Measurements from ENCODE around the gene AKT3.

AKT3 gene

DNA sequence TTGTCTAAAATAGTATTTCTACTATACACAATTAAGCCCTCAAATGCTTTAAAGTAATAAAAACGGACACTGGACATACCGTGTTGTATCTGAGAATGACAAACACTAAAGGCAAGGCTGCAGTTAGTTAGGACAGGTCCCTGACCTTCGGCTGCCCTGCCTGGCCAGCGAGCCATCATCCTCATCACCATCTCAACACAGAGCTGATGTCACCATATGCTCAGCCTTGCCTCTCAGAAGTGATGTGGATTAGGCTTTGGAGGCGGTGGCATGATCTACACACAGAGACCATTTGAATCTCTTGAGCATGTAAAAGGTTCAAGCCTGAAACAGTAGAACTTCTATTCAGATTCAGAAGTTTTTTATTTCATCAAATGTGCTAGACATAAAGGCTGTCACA, 349.5 kb downstream of the AKT3 start:
- DNase-seq = no peak

- no peak for DNase-seq
Measured at GRCh38 chr1:243499711-243500110, 350.3 kb downstream of the AKT3 start.

DNA sequence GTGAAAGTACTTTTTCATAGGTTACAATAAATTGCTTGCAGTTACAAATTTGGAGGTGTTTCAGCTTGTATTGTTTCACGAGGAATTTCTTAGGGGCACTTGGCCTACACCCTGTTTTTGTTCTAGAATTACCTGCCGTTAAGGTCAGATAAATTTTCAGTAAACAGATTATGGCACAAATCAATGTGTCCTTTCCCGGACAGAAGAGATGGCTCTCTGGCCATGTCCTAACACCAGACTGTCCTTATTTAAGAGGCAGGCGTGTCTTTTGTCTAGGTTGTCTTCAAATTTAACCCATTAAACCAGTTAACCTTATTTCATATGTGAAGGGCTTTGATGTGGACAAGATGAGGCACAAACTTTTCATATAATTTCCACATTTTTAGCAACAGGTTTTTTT, 350.8 kb downstream of the AKT3 start:
- no peak for DNase-seq

DNA sequence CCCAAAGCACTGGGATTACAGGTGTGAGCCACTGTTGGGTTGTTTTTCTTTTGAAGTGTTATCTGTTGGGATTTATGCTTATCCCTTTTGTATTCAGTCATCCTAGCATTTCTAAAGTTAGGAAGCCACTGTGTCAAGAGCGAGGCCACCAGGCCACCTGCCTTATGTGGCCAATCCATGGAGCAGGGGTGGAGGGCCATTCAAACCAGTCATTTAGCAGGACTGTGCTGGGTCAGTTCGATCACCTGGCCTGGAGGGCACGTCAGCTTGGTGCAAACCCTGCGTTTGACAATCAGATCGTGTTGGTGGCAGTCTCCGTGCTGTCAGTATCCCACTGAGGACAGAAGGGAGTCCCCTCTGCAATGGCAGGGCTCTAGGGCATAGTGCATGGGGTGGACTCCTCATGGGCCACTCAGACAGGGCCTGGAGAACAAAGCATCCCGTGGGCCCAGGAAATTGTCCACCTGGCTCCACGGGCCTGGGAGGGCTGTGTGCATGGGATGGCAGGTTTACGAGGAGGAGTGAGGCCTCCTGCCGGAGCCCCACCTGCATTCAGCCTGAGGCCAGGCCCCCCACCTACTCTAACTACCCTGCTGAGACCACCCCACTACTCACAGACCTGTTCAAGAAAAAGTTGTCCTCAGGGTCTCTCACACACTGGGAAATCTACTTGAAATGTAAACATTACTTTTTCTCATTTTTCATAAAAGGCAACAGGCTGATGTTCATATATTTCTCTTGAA, 351.9 kb downstream of the AKT3 start:
- no peak for DNase-seq

DNA sequence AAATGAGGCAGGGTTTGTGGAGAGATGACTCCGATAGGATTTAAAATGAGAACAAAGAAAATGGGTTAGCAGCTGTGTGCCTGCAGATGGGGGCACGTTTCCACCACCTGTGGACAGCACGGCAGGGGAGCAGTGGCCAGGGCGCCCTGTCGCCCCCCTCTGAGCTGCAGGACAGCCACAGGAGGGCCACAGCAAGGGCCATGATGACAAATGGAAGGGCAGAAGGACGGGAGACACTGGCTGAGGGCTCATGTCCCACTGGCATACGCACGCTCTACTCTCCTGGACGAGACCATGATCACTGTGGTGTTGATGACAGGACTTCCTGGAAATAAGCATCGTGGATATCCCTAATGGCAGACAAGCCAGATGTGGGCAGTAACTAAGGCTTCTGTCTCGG, 353.2 kb downstream of the AKT3 start:
- DNase-seq = no peak

- DNase-seq = no peak
Measured at GRCh38 chr1:243496187-243496646, 353.8 kb downstream of the AKT3 start.

DNA sequence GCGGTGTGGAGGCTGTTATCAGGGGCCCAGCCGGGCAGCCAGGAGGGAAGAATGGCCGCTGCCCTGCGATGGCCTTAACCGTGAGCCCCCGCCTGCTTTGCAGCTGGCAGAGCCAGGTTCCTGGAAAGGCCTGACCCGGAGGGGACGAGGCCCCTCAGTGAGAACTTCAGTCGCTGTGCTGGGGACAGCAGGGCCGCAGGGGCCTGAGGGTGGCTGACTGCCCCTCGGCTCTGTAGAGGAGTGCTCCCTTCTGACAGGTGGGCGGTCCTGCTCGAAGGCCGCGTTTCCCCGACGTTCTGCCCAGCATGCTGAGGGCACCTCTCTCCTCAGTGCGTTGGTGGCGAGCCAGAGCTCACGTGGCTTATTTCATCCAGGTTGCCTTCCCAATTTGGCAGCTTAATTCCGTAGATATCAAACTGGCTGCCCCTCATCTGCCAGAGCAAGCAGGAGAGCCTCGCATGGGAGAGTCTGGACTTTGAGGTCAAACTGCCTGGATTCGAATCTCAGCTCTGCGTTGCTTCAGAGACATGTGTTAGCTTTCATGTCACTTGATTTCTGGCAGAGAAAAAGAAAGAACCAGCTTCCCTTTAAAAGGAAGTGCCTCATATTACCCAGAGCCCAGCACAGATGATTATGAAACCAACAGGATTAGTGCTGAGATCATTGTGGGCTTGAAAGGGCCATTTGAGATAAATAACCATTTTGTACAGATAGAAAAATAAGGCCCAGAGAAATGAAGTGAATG, 354.4 kb downstream of the AKT3 start:
- no peak for DNase-seq

DNA sequence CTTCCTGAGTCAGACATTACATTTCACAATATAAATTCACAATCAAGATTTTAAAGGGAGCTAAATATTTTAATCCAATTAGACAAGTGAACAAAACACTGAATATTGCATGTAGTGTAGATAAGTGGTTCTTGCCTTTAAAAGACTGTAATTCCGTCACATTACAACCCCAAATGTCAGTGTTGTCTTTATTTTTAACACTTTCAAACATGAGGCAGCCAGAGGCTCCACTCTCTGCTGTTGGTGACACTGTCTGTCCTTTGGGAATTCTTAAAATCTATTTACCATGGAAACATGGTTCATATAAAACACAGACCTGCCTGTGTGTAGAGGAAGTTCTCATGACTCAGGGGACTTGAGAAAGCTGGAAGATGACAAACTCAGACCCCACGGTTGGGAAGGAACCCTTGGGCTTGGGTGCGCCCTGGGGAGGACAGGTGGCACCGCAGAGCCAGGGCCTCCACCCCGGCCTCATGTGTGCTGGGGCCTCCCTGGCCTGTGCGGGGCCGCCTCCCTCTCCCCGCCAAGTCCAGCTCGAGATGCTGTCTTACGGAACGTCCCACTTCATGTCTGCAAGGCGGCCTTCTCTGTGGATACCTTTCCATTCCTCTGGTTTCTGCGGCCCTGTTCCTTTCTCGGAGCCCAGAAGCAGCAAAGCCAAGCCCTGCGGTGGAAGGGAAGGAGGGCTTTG, 355.2 kb downstream of the AKT3 start:
- DNase-seq = no peak

DNA sequence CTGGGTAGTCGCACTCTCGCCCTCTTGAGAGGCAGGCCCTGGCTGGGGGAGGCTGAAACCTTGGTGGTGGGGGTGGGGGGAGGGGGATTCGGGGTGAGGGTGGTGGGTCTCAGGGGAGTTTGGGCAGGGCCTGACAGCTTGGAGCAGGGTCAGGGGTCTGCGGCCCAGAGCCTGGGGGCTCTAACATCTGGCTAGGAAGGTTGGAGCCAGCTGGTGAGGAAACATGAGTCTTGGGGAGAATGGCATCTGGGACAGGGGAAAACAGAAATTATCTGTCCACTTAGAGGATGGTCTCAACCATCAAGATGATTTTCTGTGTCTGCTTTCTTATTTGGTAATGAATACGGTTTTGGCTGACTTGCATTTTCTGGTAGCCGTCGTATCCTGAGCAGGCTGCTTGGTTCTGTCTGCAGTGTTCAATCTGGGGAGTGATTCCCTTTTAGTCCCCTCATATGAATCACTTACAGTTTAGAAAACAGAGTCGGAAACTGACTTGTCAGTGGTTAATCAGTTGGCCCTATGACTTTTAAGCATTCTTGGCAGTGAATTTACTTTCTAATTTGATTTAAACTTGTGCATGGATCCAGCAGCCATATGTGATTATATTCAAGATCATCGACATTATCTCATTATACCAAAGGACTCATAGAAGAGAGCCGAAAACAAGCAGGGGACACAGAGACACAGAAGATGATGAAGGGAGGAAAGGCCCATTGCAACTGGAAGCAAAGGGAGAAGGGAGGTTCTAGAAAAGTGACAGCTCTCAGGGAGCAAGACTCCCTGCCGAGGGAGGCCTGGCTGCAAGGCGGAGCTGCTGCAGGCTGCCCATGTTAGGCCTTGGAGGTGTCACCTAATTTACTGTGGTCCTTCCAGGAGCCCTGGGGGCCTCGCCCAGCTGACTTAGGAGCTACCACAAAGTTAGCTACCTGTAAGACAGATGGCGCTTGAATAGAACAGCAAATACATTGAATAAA, 356.6 kb downstream of the AKT3 start:
- no peak for DNase-seq

DNA sequence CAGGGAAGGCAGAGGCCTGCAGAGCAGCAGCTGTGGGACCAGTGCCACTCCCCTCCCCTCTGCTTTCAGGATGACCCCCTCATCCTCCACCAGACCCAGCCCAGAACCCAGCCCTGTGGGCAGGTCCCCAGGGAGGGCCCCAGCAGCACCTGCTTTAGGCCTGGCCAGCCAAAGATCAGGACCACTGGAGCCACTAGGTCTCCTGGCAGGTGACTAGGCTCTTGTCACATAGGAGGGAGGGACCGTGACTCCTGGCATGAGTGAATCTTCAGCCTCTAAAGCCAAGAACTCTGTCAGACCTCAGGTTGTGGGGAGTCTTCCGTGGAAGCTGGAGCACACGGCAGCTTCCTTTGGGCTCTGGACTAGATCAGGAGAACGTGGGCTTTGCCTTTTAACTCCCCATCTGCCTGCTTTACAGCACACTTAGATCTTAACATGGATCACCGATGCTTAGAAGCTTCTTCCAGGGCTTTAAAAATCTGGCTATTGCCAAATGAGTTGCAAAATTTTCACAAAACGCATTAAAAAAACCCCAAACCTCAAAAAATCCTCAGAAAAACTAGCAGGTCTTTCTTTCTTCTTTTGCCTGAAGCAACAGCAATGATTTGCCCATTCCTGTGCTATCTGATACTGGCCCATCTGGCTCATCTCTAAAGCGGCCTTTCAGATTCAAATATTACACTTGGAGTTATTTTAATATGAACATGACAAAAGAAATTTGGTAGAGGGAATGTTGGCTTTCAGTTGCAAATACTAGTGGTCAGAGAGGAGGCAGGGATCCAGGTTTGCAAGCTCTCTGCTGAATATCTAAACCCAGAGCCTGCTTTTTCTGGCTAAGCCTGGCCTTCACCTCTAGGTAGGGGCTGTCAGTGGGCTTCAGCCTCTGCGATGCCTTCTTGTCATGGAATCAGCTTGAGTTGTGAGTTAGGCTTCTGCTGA, 359.0 kb downstream of the AKT3 start:
- no peak for DNase-seq

GRCh38 chr1:243489681-243490546, 360.1 kb downstream of the AKT3 start:
- no peak for DNase-seq

GRCh38 chr1:243489158-243489527, 360.9 kb downstream of the AKT3 start:
- DNase-seq = no peak

DNA sequence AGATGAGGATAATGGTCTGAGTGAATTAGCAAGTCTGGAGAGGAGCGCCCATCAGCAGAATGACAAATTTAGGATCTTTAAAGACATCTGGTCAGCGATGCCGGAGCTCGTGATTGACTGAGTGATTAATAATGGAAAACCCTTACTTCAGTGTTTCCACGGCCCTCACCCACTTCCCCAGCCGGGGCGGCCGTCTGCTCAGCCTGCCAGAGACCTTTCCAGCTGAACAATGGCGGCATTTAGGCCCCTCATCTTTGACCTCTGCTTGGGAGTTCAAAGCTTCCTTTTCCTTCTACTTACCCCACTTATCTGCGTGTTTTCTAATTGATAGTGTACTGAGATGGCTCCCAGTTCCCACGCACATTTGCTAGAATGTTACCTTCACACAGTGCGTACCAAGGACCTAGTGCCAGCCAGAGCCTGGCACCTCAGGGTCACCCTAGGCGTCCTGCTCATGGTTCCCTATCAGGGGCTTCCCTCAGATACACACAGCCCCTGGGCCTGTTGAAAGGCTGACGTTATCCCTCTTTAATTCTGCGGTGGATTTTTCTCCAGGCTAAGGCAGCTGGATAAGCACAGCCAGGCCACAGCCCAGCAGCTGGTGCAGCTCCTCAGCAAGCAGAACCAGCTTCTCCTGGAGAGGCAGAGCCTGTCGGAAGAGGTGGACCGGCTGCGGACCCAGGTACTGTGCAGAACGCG, 361.4 kb downstream of the AKT3 start:
- DNase-seq = no peak

- DNase-seq = no peak
Measured at GRCh38 chr1:243487649-243488227, 362.3 kb downstream of the AKT3 start.

DNA sequence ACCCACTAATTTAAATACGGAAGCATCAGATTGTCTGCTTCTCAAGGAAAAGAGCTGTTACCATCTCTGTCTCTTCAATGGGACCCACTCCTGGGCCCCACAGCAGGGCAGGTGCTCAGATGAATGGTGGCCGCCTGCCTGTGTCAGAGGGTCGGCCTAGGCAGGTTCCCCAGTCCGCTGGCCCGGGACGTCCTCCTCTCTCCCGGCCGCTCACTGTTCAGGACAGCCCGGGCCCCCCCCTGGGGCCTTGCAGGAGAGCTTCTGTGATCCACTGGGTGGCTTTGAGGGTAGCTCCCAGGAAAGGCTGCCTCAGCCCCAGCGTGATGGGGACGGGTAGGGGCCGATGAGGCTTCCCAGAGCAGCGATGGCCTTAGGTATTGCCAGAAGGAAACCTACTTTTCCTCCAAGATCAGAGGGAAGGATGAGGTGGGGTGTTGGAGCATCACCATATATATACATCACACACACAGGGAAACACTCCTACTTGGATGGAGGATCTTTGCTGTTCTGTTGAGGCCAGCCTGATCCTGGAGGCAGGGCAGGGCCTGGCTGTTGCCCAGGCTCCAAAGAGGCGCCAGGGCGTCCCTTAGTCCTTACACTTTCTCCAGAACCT, 362.9 kb downstream of the AKT3 start:
- DNase-seq = no peak

DNA sequence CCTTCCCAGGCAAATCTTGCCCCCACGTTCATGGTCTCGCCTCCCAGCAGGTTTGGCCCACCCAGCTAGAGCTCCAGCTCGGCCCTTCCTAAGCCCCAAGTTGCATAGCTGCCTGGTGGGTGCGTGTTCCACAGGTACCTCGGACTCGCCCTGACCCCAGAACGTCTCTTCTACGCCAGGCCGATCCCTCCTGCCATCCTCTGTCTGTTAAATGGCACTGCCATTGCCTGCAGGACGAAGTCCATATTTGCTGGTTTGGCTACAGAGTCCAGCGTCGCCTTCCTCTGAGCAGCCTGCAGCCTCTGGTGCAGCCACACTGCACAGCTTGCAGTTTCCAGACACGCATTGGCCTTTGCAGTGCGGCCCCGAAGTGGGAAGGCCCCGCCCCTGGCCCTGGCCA, 366.1 kb downstream of the AKT3 start:
- no peak for DNase-seq

DNA sequence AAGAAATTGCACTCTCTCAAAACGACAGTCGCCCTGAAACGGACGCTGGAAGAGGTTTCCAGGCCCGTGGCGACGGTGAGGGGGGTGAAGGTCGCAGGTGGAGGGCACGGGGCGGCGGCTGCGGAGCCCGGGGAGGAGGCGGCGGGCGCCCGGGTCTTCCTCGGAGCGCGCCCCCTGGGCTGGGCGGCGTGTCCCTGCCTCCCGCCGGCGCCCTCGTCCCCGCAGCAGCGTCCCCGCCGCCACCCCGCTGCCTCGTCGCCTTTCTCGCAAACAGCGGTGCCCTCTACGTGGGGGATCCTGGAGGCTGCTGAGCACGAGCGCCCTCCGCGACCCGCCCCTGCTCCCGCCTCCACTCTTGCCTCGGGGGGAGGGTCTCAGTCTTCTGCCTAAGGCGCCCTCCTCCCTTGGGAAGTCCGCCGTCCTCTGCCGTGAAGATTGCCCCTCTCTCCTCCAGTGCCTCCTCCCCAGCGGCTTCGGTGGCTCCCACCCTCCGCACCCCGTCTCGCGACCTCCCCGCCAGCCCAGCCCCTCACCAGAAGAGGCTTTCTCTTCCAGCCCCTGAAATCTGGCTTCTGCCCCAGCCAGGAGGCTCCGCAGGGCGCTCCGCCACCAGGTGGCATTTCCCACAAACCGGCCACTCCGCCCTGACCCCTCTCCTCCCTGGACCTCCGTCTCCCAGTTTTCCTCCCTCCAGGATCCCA, 366.8 kb downstream of the AKT3 start:
- no peak for DNase-seq
